H4 (cell line): ENCODE data around the gene TLE1. TPM values are rescaled to one million over a fixed set of nuclear protein-coding genes. Genes with fewer than 3 reads are reported as not detected.
"Not testable (repeated sequence)": the region's sequence is repeated elsewhere in the genome, so short reads cannot be mapped to it uniquely, and the experiment has no call there.

ENCODE experiments used
- DNase-seq: peaks from one replicate; pipeline ENCODE4 v3.0.0-alpha.2; 2015; ENCODE audit warnings: low spot score
- total RNA-seq: library from RNA; depleted of rRNA; stranded (reverse); fragments of >200 nt; shearing (Covaris generic); gene quantifications from 2 replicates; pipeline ENCODE4 v1.2.3, GENCODE V29; 2014

The TLE1 gene
- total RNA-seq, 1 experiment from 2014 or later = 8.7 TPM

GRCh38 chr9:81653240-81653639 lies 36.1 kb downstream of the TLE1 start:
- no peak for DNase-seq

GRCh38 chr9:81652058-81652687 lies 37.2 kb downstream of the TLE1 start:
- no peak for DNase-seq

DNA sequence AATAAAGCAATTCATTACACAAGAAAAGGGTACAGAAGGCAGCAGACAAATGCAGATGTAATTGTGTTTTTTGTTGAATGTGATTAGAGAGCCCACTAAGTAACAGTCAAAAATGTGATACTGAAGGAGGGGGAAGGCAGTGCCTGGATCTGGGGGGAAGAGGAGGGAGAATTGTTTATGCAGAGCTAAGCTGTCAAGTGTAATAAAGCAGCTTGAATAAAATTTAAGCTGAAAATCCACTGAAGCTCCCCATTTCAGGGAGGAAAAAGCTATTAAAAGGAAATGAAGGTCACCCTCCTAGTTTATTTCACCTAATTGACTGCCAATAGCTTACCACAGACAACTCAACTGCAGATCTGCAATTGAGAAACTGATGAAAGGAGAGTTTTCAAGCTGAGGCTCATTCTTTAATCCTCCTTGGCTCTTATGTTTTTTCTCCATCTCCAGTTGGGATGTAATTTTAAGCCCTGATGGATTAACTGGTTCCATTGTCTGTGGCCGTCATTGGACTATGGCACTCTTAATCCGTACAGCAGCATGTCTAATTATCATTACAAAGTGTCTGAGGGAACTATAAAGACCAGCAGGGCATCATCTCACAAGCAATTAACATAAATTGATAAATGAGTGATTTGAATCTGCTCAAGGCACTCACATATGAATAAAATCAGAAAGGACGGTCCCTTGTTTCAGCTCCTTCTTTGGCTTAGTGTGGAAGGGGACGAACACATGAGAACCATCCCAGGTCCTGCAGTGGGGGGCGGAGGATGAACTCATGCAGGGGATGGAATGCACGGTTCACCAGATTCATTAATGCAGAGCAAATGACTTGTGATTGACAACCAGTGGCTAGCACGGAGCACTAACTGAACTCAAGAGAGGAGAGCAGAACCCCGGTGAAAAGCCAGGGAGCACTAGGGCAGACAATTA lies 38.5 kb downstream of the TLE1 start:
- DNase-seq = no peak

DNA sequence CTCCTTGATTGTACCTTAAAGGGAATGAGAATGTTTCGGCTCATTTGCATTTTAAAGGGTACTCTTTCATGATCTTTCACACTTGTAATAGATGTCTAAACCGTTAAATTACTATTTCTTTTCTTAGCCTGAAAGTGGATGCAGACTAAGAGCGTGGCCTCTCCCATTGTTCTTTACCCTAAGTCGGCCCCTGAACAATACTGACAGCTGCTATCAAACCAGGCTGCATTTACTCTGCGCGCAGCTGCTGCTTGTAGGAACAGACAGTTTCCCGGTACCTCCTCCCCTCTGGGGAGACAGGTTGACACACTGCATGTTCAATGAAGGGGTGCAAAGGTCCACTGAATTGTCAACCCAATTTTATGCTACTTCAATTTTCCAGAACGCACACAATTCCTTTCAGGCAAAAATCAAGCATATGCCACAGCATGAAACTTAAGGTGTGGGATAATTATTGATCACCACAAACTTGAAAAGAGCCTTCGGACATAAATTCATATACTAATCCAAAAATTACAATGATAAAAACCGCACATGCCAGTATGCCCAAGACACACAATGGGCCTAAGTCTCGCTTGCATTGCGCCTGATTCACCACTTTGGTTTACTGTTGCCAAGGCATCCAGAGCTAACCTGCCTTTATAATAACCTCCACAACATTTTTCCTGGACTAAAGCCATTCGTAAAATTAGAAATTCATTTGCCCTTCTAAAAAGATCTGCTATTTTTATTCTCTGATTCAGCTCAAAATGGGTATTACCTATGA lies 39.7 kb downstream of the TLE1 start:
- DNase-seq = no peak

- DNase-seq = no peak
Measured at GRCh38 chr9:81648891-81649290, 40.5 kb downstream of the TLE1 start.

DNA sequence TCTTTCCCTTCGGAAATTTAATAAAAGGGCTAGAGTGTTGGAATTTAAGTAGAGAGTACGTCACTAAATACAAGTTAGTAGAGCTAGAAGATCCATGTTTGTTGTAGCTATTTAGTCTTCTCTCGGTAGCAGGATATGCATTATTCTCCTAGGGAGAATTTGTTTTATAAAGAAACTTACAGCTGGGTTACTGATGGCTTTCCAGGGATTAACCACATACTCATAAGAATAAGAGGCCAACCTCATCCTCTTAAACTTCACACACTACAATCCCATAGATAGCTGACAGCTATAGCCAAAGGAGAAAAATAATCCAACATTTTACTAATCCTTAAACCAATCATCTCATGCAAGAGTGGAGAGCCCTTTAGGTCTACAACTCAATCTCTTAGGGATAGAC lies 43.0 kb downstream of the TLE1 start:
- DNase-seq = no peak

- DNase-seq = not testable (repeated sequence)
Measured at GRCh38 chr9:81644513-81644912, 44.8 kb downstream of the TLE1 start.

DNA sequence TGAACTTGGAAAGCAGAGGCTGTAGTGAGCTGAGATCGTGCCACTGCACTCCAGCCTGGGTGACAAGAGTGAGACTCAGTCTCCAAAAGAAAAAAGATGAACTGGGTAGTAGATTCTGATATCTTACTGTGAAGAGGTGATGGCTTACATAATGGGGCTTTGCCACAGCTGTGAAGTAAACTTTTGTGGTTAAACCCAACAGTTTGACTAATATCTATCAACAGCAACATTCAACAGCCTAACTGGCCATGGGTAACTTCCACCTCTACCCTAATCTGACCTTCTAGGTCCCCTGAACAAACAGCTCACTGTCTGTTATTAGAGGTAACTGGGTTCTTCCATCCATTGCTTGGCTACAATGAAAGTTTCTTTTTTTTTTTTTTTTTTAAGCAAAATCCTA lies 52.1 kb downstream of the TLE1 start:
- no peak for DNase-seq

GRCh38 chr9:81636255-81636599 lies 53.1 kb downstream of the TLE1 start:
- DNase-seq = no peak

DNA sequence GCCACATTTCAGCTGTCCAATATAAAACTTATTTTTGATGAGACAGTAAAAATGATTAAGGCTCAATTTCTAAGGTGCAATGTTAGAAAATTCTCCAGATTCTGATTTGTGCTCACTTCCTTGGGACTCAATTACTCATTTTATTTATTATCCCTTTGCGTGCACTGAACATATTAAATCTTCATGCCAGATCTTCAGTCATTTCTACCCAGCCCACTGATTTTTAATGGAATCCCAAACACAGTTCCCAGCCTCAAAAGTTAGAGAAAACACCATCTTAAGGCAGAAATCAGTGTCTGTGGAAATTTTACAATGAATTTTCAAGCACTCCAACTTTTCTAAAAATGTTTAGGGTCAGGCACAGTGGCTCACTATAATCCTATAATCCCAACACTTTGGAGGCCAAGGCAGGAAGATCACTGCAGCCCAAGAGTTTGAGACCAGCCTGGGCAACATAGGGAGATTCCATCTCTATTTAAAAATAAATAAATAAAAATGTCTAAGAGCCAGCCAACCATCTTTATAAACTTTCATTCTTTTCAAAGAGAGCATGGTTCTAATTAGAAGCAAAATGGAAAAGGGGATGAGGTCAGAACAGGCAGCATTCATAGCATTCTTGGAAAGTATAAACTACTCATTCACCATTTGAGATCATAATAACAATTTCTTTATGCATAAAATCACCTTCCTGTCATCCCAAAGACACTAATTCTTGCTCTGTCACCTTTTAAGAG lies 53.7 kb downstream of the TLE1 start:
- no peak for DNase-seq

DNA sequence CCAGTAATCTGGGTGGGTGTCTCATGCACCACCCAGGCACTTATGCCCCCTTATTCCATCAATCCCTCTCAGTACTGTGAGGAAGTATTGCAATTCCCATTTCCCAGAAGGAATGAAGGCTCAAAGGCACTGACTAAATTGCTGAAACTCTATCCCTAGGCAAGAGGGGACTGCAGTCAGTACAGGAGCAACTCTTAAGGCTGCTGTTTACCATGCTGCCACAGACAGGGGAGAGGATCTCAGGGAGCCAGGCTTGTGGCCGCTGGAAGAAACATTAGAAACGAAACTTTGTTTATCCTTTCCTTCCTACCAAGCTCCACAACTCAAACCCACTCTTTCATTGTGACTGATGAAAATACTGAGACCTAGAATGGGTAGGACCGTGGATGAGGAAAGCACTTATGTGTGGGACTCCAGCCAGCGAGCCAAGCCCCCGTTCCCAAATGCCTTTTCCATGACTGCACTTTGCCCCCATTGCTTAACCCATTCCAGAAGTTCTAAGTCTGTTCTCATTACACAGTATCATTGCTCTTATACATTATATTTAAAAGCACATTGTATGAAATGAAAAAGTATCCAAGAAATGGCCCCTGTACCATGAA lies 54.3 kb downstream of the TLE1 start:
- DNase-seq = no peak

DNA sequence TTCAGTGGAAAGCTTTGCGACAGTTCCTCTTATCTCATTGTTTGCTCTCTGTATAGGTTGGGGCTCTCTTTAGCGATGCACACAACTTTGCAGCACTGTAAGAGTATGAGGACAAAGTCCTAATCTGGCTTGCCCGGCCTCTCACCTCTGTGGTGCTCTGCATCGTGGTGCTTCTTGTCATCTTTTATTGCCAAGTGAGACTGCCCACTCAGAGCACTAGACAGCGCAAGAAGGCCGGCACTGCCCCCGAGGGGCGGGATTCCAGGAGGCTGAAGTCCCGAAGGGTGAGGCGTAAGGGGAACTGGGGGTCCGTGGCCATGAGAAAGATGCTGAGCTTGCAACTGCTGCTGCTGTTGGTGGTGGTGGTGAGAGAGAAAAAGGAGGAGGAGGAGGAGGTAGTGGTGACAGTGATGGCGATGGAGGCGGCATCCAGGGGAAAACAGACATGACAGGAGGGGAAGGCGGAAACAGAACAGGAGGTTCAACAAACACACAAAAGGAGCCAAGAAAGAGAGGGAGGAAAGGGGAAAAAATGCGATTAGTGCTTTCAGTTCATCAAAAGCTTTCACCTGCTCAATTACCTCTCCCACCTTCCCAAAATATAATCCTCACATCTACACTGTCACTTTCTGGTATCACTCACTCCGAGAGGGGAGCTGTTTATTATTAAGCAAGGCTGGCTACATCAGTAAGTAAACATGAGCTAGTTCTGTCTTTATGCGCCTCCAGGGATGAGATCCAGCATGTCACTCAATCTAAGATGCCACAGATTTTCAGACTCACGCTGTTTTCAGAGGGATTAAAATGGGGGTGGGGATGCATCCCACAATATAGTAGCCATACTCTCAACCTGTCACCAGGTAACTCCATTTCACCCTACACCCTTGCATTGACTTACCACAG lies 55.1 kb downstream of the TLE1 start:
- DNase-seq = no peak

DNA sequence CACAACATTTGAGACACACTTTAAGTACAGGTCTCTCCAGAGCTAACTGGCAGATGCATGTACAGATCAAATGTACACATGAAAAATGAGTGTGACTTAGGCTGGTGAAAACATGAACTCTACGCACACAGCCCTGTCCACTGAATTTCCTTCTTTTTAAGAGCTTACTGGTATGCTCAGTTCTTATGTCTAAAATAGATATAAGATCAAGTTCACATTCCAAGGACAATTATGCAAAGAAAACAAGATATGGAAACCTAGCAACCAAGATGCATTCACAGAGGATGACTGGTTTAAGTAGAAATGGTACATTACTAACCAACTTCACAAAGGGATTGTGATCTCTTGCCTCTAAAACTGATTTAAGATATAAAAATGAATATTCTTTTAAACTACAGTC lies 56.7 kb downstream of the TLE1 start:
- no peak for DNase-seq

DNA sequence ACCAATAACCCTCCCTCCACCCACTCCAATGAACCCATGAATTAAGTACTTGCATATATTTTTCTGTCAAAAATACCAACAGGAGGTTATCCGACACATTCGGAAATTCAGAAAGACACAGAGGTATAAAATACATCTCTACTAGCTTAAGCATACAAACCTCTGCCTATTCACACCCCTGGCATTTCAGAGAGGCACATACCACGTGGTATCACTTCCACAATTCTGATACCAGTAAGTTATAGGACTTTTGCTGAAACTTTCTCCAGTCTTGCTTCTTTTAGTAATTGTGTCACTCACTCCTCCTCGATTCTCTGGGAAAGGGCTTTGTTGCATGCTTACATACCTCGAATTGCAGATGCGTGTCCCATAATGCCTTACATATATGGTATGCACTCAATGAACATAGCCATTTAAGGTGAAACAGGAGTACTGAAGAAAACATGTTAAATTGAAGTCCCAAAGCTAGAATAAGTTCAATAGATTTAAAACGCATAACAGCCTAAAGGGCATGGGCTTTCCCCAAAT lies 58.1 kb downstream of the TLE1 start:
- DNase-seq = no peak

DNA sequence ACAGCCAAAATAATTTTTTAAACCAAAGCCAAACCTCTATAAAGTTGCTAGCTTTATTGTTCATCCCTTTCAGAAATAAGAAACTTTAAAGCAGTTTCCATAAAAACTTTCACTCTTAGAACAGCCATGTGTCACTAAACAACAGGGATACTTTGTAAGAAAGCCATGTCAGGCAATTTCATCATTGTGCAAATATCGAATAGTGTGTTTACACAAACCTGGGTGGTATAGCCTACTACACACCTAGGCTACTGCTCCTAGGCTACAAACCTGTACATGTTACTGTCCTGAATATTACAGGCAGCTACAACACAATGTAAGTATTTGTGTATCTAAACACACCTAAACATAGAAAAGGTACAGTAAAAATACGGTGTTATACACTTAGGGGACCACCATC lies 59.9 kb downstream of the TLE1 start:
- no peak for DNase-seq

DNA sequence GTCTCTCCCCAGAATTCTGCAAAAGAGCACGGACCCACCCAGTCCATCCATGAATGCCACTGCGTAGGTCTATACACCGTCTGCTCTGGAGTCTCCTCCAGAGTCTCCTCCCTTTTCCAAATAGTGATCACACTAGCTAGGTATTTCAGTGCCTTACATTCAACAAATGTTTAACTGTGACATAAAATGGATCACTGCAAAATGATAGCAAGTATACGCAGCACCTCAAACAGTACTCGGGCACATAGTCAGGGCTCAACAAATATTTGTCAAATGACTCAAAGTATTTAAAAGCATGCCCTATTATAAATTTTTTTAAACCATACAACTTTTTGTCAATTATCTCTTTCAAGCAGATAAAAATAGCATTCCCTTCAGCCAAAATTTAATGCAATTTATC lies 60.5 kb downstream of the TLE1 start:
- no peak for DNase-seq

GRCh38 chr9:81627481-81627880 lies 61.9 kb downstream of the TLE1 start:
- no peak for DNase-seq

DNA sequence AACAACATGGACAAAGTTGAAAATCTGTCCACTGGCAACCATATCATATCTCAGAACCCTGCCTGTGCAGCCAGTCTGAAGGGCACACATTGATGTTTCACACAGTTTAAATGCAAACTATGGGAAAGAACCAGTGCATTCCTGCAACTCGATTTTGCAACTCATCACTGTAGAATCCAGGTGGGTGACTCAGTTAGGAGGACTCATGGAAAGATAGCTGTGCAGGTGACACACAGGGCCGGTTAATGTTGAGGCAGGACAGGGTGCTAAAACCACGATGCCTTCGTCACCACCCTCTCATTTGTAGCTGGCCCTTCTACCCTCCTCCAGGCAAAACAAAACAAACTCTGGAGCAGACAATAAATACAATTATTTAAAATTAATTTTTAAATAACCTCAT lies 62.8 kb downstream of the TLE1 start:
- DNase-seq = no peak

- DNase-seq = no peak
Measured at GRCh38 chr9:81625969-81626368, 63.4 kb downstream of the TLE1 start.

GRCh38 chr9:81623778-81624177 lies 65.6 kb downstream of the TLE1 start:
- DNase-seq = no peak
